ENCODE data around the gene PTGFRN.
"Not testable (repeated sequence)": the region's sequence is repeated elsewhere in the genome, so short reads cannot be mapped to it uniquely, and the experiment has no call there.

Gene PTGFRN

GRCh38 chr1:116972674-116973030, 62.9 kb downstream of the PTGFRN start:
- DNase-seq, result no peak

- not testable (repeated sequence) for DNase-seq
Measured at GRCh38 chr1:116980309-116980708, 70.6 kb downstream of the PTGFRN start.

GRCh38 chr1:116981521-116982037, 71.9 kb downstream of the PTGFRN start:
- DNase-seq, result peak; percentile 34

- peak; percentile 39 for DNase-seq
Measured at GRCh38 chr1:116982319-116983004, 72.7 kb downstream of the PTGFRN start.

GRCh38 chr1:116983112-116983511, 73.4 kb downstream of the PTGFRN start:
- DNase-seq, result peak; percentile 22

GRCh38 chr1:116983678-116984077, 74.0 kb downstream of the PTGFRN start:
- no peak for DNase-seq

- DNase-seq, result peak; percentile 33
Measured at GRCh38 chr1:116984406-116985160, 74.9 kb downstream of the PTGFRN start.

GRCh38 chr1:116986421-116987255, 76.9 kb downstream of the PTGFRN start:
- DNase-seq, result peak; percentile 34

GRCh38 chr1:116987256-116987555, 77.5 kb downstream of the PTGFRN start:
- DNase-seq, result peak; percentile 25

- peak; percentile 11 for DNase-seq
Measured at GRCh38 chr1:116988248-116988647, 78.5 kb downstream of the PTGFRN start.

- DNase-seq, result no peak
Measured at GRCh38 chr1:116988908-116989307, 79.2 kb downstream of the PTGFRN start.

- no peak for DNase-seq
Measured at GRCh38 chr1:116989835-116990234, 80.1 kb downstream of the PTGFRN start.

GRCh38 chr1:116990612-116991151, 81.0 kb downstream of the PTGFRN start:
- DNase-seq, result peak; percentile 77

- DNase-seq, result no peak
Measured at GRCh38 chr1:116991171-116991845, 81.6 kb downstream of the PTGFRN start.

GRCh38 chr1:116991918-116992317, 82.2 kb downstream of the PTGFRN start:
- DNase-seq, result no peak

GRCh38 chr1:116993286-116993685, 83.6 kb downstream of the PTGFRN start:
- DNase-seq, result no peak

- no peak for DNase-seq
Measured at GRCh38 chr1:116994411-116994810, 84.7 kb downstream of the PTGFRN start.

GRCh38 chr1:116997066-116997465, 87.3 kb downstream of the PTGFRN start:
- no peak for DNase-seq

- DNase-seq, result no peak
Measured at GRCh38 chr1:116997636-116998035, 87.9 kb downstream of the PTGFRN start.

GRCh38 chr1:116999596-116999995, 89.9 kb downstream of the PTGFRN start:
- no peak for DNase-seq

- no peak for DNase-seq
Measured at GRCh38 chr1:117000142-117000541, 90.4 kb downstream of the PTGFRN start.

- DNase-seq, result no peak
Measured at GRCh38 chr1:117001254-117001927, 91.7 kb downstream of the PTGFRN start, which contains the start of gene CD101. Gene CD101, plus strand, starts transcription at chr1:117001760. Its CDS starts 58 bp downstream, at chr1:117001818.

Data from right forelimb (tissue), 1 donor.